ENCODE data around the gene S1PR4.

S1PR4 gene, protein sequence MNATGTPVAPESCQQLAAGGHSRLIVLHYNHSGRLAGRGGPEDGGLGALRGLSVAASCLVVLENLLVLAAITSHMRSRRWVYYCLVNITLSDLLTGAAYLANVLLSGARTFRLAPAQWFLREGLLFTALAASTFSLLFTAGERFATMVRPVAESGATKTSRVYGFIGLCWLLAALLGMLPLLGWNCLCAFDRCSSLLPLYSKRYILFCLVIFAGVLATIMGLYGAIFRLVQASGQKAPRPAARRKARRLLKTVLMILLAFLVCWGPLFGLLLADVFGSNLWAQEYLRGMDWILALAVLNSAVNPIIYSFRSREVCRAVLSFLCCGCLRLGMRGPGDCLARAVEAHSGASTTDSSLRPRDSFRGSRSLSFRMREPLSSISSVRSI

DNA sequence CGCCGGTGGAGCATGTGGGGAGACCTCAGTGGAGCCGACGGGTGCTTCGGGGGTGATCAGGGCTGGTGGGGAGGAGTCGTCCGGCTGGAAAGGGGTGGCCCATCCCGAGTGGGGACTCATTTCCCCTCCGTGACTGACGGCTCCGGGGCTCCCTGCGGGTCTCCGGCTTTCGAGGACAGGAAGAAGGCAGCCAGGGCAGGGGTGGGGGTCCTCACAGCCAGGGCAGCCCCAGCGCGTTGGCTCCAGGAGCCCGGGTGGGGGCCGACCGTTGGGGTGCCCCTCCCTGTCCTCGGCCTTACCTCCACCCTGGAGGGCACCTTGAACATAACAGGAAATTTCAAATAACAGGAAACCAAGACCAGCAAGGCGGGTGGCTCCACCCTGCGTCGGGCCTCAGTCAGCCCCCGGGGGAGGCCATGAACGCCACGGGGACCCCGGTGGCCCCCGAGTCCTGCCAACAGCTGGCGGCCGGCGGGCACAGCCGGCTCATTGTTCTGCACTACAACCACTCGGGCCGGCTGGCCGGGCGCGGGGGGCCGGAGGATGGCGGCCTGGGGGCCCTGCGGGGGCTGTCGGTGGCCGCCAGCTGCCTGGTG, at the start of gene S1PR4:
Gene S1PR4 (plus strand): TSS at position 393 of the 596 bp plus-strand sequence. CDS start 24 bp downstream, at position 417.
- peak; percentile 65 to 69 for DNase-seq

GRCh38 chr19:3129112-3129511, 49.5 kb upstream of the S1PR4 start:
- DNase-seq: no peak

DNA sequence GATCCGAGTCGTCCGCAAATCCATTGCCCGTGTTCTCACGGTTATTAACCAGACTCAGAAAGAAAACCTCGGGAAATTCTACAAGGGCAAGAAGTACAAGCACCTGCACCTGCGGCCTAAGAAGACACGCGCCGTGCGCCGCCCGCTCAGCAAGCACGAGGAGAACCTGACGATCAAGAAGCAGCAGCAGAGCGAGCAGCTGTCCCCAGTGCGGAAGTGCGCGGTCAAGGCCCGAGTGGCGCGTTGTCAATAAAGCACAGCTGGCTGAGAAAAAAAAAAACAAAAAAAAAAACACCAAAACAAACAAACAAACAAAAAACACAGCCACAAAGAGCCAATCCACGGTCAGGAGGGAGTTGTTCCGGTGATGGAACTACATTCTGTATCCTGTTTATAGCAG, 47.4 kb upstream of the S1PR4 start:
- no peak for DNase-seq

DNA sequence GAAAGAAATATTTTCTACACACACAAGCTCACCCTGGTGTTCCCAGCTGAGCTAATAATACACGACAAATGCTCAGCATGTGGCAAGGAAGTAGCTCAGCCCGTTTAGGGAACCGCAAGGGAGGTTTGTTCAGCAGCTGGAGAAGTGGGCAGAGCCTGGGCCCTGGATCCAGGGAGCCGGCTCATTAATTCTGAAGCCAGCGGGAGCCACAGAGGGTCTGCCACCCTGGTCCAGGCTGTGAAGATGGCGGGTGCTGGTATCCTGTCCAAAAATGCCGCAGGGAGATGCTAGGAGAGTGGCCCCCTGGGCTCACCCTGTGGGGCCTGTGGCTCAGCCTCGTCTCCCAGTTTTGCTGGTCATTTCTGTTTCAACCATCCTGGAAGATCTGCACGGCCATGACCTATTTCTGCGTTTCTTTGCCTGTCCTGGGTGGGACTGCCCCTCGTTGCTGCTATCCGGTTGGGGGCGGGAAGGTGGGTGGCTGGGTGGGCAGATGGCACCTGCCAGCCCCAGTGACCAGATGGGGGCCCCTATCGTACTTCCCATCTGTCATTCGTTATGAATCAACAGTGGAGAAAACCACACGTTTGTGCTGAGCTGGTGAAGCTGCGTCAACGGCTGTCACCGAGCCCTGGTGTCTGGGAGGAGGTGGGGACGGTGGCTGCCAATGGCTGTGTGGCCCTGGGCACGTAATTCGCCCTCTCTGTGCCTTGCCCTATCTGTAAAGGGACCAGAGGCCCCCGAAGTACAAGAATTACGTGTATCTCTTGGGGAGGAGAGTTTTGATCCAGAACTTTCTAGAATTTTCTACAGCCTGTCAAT, 45.4 kb upstream of the S1PR4 start:
- peak; percentile 81 to 83 for DNase-seq

DNA sequence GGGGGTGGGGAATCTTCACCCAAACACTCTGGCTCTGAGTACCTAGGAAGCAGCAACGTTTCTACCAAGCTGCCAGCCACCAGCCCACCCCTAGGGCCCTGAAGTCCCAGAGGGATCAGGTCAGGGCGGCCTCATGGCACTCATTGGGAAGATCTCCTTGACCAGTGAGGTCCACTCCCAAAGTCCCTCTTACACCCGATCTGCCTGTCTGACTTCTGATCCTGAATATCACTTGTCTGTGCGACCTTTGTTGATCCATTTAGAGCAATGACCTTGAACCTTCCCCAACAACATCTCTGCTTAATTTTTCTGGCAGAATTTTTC, 44.8 kb upstream of the S1PR4 start:
- no peak for DNase-seq

DNA sequence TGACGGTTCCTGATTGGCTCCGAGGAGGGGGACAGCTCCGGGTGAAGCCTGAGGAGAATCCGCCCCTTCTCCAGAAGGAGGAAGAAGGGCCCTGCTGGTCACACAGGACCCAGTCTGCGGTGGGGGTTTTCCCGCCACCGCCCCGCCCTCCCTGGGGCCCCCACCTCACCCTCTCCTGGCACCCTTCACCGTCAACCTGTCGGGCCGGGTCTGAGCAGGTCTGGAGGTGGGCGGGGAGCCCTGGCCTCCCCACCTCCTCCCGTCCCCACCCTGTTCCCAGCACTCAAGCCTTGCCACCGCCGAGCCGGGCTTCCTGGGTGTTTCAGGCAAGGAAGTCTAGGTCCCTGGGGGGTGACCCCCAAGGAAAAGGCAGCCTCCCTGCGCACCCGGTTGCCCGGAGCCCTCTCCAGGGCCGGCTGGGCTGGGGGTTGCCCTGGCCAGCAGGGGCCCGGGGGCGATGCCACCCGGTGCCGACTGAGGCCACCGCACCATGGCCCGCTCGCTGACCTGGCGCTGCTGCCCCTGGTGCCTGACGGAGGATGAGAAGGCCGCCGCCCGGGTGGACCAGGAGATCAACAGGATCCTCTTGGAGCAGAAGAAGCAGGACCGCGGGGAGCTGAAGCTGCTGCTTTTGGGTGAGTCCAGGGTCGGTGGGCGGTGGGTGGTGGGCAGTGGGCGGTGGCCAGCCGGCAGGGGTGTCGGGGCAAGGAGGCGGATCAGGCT, 42.4 kb upstream of the S1PR4 start, which contains the start of gene GNA15:
Gene GNA15 (plus strand): TSS at position 73 of the 723 bp plus-strand sequence. CDS start 418 bp downstream, at position 491.
- DNase-seq: peak; percentile 38 to 52

GRCh38 chr19:3136684-3137055, 41.9 kb upstream of the S1PR4 start:
- no peak for DNase-seq

DNA sequence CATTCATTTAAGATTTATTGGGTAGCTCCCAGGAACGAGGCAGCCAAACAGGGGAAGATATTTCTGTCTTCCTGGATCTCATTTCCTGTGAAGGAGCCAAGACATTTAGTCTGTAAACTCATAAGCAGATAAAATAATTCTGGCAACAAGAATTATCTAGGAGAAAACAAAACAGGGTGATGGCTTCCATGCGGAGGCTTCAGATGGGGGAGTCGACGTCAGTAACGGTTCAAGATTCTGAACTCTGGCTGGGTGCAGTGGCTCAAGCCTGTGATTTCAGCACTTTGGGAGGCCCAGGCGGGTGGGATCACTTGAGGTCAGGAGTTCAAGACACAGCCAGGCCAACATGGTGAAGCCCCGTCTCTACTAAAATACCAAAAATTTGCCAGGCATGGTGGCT, 41.5 kb upstream of the S1PR4 start:
- no peak for DNase-seq

- DNase-seq: no peak
These were observed 40.3 kb upstream of the S1PR4 start for GRCh38 chr19:3138268-3138667.

- DNase-seq: no peak
These were observed 37.9 kb upstream of the S1PR4 start for GRCh38 chr19:3140667-3141038.

- DNase-seq: peak; percentile 59 to 64
These were observed 36.3 kb upstream of the S1PR4 start for GRCh38 chr19:3142292-3142670.

DNA sequence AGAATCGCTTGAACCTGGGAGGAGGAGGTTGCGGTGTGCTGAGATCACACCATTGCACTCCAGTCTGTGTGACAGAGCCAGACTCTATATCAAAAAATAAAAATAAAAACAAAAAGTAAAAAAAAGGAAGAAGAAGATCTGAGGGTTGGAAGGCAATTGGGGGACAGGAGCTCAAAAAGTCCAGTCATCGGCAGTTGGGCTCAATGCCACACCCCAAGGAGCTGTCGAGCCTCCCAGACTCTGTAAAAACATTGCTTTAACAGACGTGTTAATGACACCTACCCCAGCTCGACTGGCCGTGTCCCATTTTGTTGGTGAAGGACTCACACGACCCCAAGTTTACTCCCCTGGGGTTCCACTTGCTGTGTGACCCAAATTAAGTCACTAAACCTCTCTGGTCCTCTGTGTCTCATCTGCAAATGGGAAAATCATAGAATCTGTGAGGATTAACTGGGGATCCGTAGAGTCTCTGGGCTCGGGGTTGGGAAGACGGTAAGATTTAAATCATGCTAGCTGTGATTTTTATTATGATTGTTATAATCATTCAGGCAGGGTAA, 35.7 kb upstream of the S1PR4 start:
- no peak for DNase-seq

GRCh38 chr19:3145909-3146676, 32.5 kb upstream of the S1PR4 start:
- no peak for DNase-seq

GRCh38 chr19:3146677-3147100, 31.9 kb upstream of the S1PR4 start:
- DNase-seq: peak; percentile 77 to 78

DNA sequence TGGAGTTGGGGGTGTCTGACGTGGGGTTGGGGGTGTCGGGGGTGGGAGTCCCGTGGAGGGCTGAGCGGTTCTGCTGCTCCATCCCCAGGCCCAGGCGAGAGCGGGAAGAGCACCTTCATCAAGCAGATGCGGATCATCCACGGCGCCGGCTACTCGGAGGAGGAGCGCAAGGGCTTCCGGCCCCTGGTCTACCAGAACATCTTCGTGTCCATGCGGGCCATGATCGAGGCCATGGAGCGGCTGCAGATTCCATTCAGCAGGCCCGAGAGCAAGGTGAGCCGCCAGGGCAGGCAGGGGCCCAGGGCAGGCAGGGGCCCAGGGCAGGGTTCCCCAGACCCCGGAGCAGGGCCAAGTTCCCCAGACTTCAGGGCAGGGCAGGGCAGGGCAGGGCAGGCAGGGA, 30.1 kb upstream of the S1PR4 start:
- DNase-seq: no peak

GRCh38 chr19:3149089-3149488, 29.5 kb upstream of the S1PR4 start:
- no peak for DNase-seq

- no peak for DNase-seq
These were observed 28.8 kb upstream of the S1PR4 start for GRCh38 chr19:3149526-3150505.

GRCh38 chr19:3150739-3151329, 27.7 kb upstream of the S1PR4 start:
- no peak for DNase-seq

DNA sequence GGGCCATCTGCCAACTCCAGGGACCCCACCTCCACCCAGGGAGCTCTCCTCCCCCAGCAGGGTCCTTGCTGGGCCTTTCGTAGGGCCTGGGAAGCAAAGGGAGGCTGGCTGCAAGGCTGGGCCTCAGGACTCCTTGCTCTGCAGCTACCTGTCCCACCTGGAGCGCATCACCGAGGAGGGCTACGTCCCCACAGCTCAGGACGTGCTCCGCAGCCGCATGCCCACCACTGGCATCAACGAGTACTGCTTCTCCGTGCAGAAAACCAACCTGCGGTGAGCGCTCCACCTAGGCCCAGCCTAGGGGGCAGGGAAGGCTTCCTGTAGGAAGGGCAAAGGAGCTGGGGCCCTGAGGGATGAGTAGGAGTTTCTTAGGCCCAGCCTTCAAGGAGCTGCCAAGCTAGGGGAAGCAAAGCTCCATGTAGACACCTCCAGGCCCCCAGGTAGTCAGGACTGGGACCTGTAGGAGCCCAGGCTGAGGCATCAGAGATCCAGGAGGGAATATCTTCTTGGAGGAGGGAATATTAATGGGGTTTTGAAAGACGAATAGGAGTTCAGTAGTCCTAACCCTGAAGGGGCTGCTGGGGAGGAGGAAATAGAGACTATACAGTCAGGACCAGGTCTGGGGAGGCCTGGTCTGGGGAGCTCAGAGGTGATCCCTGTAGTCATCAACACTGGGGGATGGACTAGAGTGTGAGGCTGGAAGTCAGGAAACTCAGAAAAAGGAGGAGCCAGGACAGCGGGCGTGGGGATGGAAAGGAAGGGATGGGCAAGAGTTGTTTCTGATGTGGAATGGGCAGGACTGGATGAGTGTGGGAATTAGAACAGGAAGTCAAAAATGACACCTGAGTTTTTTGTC, 26.8 kb upstream of the S1PR4 start:
- DNase-seq: no peak
